SIG-M5 treated with dmso at 0.1 percent for 504 hours (cell line): ENCODE results near the gene CCDC34.
"Not testable (repeated sequence)": the region's sequence is repeated elsewhere in the genome, so short reads cannot be mapped to it uniquely, and the experiment has no call there.

Source experiments
- DNase-seq: peaks from one replicate; lab custom pipeline; 2025; ENCODE audit not compliant: unreplicated experiment; lab: John Stamatoyannopoulos, UW

The CCDC34 gene

DNA sequence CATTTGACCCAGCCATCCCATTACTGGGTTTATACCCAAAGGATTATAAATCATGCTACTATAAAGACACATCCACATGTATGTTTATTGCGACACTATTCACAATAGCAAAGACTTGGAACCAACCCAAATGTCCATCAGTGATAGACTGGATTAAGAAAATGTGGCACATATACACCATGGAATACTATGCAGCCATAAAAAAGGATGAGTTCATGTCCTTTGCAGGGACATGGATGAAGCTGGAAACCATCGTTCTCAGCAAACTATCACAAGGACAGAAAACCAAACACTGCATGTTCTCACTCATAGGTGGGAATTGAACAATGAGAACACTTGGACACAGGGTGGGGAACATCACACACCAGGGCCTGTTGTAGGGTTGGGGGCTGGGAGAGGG lies 36.0 kb downstream of the CCDC34 start:
- not testable (repeated sequence) for DNase-seq

DNA sequence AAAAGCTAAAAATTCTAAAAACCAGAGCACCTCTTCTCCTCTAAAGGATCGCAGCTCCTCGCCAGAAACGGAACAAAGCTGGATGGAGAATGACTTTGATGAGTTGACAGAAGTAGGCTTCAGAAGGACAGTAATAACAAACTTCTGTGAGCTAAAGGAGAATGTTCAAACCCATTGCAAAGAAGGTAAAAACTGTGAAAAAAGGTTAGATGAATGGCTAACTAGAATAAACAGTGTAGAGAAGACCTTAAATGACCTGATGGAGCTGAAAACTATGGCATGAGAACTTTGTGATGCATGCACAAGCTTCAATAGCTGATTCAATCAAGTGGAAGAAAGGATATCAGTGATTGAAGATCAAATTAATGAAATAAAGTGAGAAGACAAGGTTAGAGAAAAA lies 40.8 kb downstream of the CCDC34 start:
- DNase-seq, result not testable (repeated sequence)

DNA sequence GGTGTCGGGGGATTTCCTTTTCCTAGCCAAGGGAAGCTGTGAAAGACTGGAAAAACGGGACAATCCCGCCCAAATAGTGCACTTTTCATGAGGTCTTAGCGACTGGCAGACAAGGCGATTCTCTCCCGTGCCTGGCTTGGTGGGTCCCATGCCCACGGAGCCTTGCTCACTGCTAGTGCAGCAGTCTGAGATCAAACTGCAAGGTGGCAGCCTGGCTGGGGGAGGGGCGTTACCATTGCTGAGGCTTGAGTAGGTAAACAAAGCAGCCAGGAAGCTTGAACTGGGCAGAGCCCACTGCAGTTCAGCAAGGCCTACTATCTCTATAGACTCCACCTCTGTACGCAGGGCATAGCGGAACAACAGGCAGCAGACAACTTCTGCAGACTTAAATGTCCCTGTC lies 41.7 kb downstream of the CCDC34 start:
- not testable (repeated sequence) for DNase-seq

DNA sequence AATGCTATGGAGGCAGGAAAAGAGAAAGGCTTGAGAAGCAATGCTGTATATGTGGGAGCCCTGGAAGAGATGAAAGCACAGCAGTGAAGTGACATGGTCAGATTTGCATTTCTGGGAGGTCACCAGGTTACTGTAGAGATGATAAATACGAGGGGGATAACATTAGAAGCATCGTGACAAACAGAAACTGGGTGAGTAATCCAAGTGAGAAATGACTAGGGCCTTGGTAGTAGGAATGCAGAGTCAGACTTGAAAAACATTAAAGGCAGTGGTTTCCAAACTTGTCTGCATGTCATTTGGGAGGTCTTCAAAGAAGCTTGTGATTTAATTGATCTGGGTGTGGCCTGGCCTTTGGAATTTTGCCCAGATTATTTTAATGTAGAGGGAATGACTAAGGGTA lies 43.9 kb downstream of the CCDC34 start:
- no peak for DNase-seq

DNA sequence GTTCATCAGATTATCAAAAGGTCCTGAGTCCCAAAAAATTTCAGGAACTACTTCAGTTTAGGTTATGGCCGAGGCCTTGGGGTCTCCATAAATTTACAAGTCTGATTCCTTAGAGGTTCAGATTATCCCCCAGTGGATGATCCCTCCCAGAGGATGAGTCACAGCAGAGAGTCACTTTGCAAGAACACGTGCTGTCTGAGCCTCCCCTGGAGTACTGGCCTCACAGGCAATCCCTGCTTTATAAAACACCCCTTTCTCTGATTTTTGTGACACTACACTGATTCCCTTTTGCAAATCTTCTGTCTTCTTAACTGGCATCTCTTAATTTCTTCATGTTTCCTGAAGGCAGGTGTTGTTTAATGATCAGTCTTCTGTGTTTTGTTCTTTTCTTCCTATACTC lies 45.3 kb downstream of the CCDC34 start:
- no peak for DNase-seq

DNA sequence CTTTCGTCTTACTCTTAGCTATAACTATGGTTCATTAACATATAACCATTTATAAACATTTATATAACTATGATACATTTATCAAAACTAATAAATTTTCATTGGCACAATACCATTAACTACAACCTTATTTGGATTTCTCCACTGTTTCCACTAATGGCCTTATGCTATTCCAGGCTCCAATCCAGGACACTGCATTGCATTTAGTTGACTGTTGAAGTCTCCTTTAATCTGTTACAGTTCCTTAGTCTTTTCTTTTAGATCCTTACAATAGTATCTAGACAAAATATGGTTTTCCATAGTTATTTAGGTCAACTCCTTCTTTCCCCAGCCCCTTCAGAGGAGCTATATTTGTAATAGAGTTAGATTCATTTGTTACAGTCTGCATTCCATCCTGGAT lies 47.2 kb downstream of the CCDC34 start:
- no peak for DNase-seq

DNA sequence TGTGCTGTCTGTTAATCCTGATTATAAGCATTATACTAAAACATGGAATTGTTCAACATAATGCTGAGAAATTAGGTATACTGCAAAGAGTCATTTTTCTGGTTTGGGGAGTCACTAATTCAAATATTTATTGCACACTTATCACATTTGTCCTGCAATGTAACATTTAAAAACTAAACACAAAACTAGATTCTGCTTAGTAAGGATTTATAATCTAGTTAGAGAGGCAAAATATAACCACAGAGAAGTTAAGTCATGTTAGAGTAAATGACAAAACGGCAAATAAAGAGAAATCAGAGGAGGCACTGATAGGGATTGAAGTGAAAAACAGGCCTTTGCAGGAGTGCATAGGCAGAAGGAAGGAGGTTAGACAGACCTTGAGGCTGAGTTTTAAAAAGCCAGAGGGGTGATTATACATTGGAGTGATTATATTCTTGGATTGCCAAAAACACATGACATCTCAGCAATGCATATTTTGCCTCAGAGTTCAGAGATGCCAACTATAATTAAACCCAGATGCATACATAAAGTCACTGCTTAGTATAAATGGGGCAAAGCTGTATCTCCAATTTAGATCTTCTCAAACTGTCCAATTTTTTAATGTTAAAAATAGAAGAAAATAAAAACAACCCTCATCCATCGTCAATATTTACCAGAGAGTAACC lies 49.7 kb downstream of the CCDC34 start:
- DNase-seq, result no peak

DNA sequence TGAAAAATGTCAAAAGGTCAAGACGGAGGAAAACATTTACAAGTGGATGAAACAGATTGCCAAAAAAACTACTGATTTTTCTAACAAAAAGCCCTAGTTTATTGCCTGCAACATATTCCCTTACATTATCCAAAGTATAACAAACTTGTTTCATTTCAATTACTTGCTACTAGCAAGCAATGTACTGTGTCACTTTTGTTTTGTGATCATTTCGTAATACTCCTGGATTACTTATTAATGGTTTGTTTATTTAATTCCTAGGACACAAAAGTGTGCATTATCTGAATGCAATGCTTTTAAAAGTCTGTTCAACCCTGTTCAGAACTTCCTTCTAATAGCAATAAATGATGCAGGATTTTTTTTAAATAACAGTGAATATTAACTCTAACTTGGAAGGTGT lies 50.9 kb downstream of the CCDC34 start:
- no peak for DNase-seq

DNA sequence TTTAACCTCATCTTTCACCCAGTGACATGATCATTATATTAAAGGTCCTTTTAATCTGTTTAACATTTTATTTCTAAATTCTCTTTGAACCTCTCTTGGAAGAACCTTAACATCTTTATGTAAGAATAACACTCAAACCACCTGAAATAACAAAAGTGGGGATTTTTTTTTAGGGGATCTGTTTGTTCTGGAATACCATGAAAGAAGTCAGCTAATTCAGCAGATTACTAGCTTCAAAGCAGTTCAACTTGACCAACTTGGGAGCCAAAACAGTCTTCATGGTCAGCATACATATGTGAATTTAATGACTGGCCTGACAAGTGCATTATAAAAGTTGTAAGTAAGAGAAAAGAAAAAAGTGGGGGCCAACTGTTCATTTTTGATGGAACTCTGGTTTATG lies 52.3 kb downstream of the CCDC34 start:
- DNase-seq, result no peak

DNA sequence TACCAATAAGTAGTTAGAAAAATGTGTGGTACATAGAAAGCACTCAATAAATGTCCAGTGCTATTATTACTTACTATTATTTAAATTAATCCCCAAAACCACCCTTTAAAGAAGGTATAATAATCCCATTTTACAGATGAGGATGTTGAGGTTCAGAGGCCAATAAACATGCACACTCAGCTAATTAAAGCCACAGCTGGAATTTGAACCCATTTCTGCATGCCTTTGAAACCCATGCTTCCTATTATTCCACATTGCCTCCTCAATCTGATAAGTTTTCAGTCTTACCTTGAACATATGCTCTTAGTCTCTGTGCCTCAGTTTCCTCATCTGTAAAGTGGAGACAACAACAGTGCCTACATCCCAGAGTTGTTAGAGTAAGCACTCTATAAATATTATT lies 52.8 kb downstream of the CCDC34 start:
- DNase-seq, result no peak

DNA sequence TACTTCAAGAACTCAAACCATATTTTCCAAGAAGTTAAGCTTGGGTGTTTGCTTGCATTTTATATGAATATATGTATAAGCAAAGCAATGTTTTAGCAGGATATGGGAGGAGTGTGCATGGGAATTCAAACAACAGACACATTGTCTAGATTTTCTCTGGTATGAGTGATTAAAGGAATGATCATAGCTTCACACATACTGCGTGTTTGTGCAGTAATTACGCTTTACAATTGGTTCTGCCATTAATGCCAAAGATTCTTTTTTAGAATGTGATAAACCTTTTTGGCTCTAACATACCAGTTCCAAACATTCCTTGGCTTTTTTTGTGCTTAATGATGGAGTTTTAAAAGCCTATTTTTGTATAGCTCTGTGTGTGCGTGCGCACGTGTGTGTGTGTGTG lies 54.0 kb downstream of the CCDC34 start:
- no peak for DNase-seq

DNA sequence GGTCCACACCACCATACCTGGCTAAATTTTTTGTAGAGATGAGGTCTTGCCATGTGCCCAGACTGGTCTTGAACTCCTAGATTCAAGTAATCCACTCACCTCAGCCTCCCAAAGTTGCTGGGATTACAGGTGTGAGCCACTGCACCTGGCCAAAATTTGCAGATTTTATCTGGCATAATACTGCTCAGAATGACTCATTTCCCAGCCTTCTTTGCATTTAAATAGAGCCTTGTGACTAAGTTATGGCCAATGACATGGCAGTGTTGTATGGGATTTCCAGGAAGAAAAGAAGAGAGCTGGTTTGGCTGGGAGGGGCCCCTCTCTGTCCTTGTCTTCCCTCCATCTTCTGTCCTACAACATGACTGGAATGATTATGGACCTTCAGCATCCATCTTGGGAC lies 55.8 kb downstream of the CCDC34 start:
- DNase-seq, result no peak

DNA sequence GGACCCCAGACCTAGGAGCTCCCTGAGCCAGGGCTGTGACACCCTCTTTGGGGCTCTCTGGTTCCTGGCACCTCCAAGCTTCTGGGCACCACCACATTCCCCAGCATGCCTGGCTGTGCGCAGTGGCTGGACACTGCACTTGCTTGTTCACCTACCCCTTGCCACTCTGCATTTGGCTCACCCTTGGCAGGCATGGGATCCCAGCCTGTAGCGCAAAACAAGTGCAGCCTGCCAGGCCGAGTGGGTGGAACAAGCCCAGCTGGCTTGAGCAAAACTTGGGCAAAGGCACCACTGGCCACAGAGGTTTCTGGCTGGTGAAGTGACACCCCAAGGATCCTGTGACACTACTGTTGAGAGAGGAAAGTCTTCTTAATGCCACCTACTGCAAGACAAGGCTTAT lies 57.3 kb downstream of the CCDC34 start:
- DNase-seq, result no peak

DNA sequence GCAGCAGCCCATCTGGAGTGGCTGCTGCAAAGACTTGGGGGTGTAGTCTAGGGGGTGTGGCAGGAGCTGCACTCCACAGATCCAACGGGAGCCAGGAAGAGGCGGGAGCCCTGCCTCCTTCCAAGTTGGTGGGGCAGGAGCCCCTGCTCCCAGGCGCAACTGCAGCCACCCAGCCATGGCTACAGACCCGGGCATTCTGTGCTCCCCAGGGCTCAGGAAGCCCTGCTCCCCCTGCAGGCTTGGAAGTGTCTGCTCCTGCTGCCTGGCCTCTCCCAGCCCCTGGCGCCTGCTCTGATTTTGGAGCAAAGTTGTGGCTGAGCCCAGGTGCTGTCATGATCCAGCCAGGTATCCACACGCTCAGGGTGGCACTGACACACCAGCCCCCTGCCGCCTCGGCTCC lies 58.5 kb downstream of the CCDC34 start:
- DNase-seq, result no peak

DNA sequence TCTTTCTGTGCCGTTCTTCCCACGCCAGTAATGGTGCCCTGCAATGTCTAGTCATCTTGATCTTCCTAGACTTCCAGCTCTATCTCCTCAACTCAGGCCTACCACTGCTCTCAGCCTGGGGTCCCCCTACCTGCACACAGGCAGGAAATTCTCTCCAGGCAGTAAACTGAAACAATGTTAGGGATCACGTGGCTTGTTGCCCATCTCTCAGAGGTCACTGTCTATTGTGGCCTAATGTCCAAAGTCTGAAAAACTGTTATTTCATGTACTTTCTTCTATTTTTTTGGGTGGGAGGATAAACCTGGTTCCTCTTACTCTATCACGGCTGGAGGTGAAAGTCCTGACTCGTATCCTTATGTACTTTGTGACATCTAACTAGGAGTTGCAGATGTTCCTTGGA lies 59.1 kb downstream of the CCDC34 start:
- DNase-seq, result no peak

DNA sequence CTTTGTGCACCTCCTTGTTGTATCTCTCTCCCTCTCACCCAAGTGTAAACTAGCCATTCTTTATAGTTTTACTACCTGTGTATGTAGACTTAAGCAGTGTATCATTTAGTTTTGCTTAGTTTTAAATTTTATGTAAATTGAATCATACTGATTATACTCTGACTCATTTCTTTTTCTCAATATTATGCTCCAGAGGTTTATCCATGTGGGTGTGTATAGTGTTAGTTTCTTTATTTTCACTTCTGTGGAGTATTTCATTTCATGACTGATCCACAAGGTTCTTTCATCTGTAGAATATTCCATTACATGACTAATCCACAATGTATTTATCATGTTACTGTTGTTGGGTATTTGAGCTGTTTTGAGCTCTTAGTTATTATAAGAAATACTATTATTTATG lies 62.0 kb downstream of the CCDC34 start:
- DNase-seq, result no peak

DNA sequence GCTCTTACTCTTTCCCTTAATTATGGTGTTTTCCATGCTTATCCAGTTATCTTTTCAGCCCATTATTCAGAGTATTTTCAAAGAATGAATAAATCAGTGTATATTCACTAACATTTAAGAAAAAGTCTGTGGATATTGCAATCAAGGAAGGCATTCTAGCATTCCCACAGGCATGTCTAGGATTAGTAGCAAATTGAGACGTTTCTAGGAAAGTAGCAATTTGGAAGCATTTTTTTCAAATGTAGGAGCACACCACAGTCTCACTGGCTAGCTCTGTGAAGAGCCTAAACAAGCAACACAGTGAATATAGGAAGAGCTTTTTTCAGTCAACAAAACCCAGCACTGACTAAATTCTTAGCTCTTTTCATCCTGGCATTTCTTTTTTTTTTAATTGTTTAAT lies 65.4 kb downstream of the CCDC34 start:
- no peak for DNase-seq

DNA sequence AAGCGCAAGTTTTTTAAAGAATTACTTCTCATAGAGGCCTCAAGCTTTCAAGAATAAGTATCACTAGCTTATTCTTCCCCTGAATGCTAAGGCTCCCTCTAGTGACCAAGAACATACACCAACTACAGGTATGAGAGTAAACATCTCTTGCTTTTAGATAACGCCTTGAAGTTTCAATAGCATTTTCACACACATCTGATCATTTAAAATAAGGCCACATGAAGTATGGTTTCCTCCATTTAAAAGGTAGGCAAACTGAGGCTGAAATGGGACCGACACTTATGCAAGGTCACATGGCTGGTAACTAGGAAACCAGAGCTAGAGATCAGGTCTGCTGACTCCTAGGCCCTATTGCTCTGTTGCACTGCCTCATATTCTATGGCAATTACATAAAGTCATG lies 66.5 kb downstream of the CCDC34 start:
- peak; percentile 41 for DNase-seq

DNA sequence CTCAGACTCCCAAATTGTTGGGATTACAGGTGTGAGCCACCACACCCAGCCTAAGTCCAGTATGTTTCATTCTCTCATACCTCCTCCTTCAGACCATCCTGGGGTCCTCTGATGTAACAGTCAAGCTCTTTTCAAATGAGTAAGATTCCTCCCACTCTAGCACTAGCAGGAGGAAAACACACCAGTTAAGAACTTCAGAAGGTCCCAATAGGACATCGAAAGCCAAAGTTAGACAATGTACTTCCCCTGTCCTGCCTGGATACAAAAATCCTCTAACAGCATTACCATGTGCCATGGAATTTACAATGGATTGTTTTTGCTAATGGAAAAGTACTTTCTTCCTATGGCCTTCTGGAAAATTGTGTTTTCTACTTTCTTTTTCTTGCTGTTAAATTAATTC lies 67.1 kb downstream of the CCDC34 start:
- DNase-seq, result no peak

DNA sequence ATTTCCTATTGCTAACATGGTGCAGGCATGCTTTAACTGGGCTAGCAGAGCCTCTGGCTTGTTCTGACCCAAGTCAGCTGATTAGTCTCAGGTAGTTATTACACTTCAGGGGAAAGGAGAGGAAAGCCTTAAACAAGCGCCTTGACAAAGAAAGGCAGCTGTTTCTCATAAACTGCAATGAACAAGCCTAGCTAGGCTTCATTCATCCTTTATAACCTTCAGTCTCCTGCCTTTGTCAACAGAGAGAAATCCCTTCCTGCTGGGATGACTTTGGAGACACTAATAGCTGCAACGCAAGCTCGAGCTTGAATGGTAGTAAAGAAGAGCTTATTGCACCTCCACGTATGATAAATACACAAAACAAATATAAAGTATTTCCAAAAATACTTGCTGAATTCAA lies 68.4 kb downstream of the CCDC34 start:
- no peak for DNase-seq

DNA sequence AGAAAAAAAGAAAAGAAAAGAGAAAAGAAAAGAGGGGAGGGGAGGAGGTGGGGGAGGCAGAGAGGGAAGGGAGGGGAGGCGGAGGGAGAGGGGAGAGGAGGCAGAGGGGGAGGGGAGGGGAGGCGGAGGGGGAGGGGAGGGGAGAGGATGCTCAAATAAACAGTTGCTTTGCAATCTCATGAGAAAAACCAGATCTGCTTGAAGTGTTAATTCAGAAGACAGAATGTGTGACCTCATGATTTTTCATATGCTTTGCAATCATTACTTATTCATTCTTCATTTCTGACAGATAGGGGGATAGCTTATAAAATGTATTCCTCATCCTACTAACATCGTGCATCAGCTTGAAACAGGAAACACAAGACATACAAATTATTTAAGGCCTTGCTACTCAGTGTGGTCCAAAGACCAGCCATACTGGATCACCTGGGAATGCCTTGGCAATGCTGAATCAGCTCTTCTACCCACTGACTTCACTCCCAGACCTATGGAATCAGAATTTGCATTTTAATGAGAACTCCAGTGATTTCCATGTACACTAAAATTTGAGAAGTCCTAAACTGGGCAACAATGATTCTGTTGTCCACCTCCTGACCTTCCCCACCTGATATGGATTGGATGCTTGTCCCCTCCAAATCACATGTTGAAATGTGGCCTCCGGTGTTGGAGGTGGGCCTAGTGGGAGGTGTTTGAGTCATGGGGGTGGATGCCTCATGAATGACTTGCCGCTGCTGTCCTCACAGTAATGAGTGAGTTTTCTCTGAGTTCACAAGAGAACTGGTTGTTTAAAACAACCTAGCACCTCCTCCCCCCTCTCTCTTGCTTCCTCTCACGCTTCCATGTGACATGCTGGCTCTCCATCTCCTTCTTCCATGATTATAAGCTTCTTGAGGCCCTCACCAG lies 69.2 kb downstream of the CCDC34 start:
- no peak for DNase-seq

DNA sequence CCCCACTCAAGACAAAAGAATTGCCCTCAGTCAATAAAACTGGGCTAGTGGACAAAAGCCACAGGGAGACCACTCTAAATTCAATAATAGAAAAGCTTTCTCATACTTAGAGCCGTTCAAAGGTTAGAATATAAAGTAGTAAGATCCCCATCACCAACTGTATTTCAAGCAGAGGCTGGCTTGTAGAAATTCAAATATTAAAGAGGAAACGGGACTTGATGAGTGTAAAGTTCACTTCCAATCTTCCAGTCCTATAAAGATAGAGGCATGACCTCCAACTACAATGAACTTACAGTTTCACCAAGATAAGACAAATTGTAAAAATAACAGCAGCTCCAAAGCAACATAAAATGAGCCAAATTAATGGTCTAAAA lies 70.4 kb downstream of the CCDC34 start:
- DNase-seq, result no peak
